HG03520 (cell line): ENCODE measurements around the gene ELK3.

Source experiments
- ATAC-seq: cut with Tn5 transposase; IDR thresholded peaks from one replicate; pipeline ENCODE4 v1.9.1; 2021; ENCODE audit warnings: mild to moderate bottlenecking, moderate library complexity; ENCODE audit not compliant: unreplicated experiment

Gene ELK3

DNA sequence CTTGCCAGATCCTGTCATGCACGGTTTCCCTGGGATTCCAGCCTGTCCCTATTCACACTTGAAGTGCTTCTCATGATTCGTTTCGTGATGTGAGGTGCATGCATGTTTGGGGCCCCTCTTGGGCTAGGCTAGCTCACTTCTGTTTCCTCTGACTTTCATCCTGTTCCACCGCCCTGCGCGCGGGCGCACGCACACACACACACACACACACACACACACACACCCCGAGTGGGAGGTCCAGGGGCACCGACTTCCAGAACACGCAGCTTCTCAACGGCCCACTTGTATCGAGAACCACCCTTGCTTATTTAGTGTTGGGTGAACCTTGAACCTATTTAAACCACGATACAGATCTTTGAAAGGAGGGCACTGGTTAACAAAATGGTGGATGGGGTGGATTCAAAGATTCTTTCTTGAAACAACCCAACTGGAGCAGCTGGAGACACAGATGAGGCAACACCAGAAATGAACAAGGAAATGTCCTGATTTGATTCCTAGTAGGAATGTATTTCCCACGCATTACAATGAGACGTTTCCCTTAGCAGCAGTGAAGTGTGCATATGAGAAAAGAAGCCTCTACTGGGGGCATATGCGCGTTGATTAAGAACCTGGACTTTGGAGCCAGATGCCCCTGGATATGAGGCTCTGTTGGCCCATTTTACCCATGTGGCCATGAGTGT is 16.3 kb downstream of the ELK3 start:
- ATAC-seq, result no peak

DNA sequence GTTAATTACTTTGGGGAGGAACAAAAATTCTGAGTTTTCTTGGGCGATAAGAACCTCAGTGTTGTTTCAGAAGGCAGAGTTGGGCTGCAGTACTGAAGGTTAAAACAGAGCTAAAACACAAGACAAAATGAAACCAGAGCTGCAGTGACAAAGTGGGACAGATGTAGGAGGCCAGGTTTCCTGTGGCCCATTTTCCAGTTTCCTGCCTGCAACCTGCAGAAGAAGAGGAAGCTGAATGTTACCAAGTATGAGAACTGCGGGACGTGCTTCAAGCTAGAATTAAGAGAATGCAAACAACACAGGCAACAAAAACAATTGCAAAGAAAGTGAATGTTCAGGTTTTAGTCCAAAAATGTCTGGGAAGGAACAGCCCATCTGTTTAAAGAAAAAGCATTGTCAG is 17.8 kb downstream of the ELK3 start:
- ATAC-seq, result no peak

DNA sequence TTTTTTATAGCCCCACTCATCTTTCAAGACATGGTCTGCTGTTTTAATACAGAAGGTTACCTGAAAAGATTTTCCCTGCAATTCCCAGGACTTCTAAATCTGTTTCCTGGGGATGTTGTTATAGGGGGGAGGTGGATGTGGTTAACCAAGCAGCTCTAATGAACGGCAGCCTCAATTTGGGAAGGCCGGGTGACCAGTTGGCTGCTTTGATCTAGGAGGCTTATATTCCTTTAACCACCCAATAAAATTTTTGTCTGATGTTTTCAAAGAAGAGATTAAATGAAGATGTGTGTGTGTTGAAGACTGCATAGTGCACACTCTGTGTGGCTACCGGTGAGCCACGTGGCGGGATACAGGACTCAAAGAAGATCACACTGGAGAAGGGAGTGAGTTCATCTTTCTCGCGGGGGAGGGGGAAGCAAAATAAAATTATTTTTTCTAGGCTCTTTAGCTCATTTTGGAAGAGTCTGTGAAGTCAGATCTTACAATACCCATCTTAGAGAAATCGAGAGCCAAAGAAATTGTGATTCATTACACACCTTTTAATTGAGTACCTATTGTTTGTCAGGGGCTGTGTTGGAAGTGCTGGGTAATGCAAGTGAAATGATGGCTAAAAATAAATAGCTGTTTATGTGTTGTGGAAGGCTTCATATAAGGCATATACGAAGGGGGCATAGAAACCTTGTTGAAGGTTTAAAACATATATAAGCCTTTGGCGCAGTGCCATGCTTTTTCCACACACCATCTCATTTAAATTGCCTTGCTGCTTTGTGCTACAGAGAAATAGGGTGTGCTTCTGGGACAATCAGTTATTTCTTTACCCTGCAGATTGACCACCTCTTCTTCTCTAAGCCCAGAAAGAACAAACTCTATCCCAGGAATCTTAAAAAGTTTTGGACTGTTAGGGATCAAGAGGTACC is 18.5 kb downstream of the ELK3 start:
- no peak for ATAC-seq

DNA sequence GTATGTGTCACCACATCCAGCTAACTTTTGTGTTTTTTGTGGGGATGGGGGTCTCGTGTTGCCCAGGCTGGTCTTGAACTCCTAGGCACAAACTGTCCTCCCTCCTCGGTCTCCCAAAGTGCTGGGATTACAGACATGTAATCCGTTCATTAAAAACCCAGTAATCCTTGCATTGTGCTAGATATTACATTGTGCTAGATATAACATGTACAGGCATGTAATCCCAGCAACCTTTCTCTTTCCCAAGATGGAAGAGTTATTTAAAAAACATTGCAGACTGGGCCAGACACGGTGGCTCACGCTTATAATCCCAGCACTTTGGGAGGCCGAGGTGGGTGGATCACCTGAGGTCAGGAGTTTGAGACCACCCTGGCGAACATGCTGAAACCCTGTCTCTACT is 19.7 kb downstream of the ELK3 start:
- ATAC-seq, result no peak

DNA sequence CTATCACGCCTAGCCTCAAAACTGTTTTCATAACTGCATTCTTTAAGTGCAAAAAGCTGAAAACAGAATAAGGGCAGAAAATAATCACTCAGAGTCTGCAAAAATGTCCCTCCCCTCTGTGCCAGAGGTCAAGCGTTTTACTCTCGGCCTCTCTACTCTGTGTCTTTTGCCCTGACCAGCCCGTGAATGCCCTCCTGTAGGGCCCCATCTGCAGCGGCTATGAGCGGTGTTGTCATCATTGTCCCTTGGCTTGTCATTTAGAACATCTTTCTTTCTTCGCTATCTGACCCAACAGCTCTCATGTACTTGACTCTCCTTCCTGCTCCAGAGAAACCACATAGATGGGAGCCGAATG is 21.7 kb downstream of the ELK3 start:
- no peak for ATAC-seq

DNA sequence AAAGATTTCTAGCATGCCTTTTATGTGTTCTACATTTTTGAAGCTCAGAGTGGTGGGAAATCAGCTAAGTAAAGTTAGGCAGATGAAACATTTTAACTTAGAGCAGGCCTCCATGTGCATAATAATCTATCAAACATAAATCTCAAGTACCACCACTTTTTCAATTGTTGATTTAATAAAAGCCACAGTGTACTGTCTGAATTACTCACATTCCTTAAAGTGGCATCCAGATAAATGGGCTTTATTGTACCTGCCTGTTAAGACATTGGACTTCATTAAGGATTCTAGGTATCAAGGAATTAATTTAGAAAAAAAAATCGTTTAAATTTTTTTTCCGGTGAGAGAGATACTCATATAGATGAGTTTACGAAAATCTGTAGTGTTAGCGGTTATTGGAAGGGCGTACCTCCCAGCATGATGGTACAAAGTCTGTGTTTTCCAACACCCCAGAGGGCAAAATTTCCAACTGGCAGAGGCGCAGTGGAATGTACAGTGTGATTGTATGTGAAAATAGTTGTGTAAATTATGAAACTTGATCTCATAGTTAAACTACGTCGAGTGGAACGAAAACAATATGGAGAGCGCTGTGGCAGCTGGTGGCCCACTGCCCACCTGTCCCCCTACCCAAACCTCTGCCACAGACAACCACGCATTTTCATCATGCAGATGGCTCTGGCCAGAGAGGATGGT is 25.0 kb downstream of the ELK3 start:
- ATAC-seq, result no peak

DNA sequence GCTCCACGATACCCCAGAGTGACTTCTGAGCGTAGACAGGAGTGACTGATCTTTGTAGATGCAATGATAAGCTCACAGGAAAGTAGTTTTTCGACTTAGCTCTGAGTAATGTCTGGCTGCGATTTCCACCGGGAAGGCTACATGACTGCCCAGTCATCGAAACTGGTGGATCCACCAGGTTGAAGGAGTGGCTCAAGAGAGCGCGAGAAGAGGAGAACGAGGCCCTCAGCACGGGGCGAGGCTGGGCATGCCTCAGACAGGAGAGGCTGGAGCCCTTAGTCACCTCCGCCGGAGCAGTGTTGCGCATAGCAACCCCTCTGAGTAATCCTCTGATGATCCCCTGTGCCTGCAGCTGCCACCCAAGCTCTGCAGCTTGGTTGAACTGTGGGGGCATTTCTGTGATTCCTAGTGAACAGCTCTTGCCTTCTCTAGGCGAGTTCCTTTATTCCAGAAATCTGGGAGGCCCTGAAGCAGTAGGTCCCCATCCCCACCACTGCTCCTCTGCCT is 25.6 kb downstream of the ELK3 start:
- no peak for ATAC-seq

DNA sequence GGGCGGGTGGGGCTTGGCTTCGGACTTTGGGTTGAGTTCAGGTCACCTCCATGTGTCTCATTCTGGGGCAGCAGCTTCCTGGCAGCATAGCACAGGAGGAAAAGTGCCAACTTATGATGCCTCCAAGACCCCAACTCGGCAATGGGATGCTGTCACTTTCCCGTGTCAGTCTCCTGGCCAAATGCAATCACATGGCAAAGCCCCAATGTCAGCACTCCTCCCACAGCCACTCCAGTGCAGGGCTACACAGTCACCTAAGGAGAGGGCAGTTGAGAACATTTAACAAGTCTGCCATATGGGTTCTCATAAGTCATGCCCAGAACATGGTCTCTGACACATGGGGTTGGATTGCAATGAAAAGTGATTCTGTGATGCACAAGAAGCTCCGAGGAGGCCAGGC is 26.7 kb downstream of the ELK3 start:
- ATAC-seq, result no peak

DNA sequence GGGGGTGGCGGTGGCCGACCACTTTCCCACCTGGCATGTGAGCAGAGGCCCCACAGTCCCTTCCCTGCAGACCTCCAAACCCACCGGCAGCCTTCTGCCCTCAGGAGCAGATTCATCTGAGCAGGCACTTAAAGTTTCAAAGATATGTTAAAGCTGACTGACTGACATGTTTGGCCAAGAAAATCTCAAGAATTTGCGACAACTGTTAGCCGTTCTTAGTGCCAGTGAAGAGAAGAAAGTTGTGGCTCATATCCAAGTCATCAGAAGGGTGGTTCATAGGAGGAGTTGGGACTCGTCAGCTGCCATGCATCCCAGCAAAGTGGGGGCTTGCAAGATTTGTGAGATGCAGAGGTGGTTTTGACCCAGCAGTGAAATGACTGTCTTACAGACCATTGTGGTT is 27.2 kb downstream of the ELK3 start:
- no peak for ATAC-seq

DNA sequence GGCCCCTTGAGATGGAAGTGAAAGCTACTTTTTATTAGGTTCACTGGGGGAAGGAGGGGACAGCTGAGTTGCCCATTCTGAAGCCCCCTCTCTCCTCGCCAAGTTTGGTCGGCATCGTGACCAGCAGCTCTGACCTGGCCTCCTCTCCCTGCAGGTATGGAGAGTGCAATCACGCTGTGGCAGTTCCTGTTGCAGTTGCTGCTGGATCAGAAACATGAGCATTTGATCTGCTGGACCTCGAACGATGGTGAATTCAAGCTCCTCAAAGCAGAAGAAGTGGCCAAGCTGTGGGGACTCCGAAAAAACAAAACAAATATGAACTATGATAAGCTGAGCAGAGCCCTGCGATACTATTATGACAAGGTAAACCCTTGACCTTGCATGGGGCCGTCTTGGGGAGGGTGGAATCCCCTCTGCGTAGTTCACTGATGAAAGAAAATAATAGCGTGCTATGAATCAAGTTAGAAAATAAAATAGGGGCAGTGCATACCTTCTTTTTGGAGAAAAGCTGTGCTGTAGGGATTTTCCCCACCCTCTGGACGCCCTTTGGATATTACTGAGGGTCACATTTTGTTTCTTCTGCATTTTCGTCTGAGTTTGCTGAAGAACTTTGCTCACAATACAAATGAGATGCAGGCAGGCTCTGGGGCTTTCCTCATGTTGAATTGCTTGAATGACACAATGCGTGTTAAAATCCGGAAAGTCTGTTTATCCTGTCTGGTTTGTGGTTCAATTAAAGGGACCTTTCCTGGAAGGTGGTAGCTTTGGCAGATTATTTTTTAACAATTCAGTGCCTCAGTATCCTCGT is 29.4 kb downstream of the ELK3 start:
- no peak for ATAC-seq

DNA sequence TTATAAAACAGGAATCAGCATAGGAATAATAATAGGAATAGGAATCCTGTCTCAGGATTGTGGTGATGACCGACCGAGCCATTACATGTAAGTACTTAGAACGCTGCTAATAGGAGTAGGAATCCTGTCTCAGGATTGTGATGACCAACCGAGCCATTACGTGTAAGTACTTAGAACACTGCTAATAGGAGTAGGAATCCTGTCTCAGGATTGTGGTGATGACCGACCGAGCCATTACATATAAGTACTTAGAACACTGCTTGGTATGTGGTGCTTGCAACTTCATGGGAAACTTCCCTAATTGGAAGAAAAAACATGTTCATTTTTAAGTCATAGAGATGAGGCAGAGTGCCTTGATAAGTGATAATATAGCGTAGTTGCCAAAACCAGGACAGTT is 30.0 kb downstream of the ELK3 start:
- ATAC-seq, result no peak

DNA sequence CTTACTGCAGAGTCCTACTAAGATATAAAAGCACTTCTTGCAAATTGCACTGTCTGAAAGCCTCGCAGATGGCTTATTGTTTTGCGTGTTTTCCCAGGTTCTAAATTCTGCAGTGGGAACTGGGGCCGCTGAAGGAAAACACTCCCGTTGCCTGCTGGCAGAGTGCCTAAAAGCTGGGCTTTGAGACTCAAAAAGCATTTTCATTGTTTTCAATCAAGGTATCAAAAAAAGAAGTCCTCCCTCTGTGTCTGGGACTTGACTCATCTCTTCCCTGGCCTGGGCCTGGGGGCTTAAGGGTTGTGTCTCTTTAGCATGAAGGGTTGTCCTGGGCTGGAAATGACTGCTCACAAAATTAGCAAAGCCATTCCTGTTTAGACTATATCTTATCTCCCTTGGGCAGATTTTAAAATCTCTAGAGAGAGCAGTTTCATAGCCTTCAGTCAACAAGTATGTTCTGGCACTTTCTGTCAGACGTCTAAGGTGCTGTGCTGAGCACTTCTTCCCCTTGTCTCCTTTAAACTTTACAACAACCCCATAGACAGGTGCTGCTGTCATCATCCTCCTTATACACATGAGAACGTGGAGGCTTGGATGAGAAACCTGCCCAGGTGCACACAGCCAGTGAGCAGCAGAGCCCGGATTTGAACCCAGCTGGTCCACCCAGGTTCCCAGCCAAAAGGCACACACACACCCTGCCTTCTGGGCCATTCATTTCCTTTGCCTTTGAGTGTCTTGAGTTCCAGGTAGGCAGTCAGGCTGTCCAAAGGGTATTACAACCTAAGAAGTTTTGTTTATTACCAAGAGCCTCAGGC is 31.1 kb downstream of the ELK3 start:
- no peak for ATAC-seq

DNA sequence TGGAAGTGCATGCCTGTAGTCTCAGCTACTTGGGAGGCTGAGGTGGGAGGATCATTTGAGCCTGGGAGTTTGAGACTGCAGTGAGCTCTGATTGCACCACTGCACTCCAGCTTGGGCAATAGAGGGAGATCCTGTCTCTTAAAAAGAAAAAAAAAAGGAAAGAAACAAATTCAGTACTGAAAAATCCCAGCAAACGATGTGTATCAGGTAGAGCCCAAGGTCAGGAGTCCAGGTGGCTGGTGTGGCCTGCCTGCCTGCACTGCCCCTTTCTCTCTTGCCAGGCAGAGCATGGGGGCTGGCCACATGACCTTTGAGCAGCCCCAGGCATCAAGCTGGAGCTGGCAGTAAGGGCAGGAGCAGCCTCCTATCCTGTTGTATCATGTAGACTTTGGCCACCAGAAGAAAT is 31.8 kb downstream of the ELK3 start:
- no peak for ATAC-seq

DNA sequence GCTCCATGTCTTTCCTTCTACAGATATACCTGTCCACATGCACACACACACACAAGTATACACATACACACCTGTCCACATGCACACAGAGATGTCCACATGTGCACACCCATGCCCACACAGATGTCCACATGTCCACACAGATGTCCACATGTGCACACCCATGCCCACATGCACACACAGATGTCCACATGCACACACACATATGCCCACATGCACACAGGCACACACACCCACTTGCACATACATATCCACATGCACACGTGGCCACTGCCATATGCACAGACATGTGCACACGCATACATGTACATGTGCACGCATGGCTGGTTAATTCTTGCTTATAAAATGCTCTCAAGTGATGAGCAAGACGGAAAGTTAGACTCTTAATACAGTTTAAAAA is 32.2 kb downstream of the ELK3 start:
- ATAC-seq, result no peak

DNA sequence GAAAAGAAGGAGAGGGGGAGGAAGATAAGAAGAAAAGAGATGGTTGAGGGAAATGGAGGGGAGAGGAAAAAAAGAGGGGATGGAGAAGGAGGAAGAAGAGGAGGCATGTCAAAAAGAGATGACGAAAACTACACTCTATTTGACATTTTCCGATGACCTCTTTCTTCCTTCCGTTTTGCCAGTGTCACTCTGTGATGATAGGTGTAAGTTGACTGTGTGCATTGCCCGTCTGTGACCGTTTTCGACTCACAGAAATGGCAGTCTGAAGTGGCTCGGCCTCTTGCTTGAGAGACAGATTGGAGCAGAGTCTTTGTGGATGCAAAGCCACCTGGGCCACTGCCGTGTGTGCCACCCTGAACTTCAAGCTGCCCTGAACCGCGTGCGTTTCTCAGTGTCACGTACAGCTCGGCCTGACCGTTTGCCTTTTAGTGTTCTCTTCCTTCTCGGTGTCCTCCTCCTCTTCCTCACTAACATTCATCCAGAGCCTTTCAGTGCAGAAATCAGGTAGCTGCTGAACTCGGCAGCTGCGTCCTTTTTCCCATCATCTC is 32.7 kb downstream of the ELK3 start:
- no peak for ATAC-seq

DNA sequence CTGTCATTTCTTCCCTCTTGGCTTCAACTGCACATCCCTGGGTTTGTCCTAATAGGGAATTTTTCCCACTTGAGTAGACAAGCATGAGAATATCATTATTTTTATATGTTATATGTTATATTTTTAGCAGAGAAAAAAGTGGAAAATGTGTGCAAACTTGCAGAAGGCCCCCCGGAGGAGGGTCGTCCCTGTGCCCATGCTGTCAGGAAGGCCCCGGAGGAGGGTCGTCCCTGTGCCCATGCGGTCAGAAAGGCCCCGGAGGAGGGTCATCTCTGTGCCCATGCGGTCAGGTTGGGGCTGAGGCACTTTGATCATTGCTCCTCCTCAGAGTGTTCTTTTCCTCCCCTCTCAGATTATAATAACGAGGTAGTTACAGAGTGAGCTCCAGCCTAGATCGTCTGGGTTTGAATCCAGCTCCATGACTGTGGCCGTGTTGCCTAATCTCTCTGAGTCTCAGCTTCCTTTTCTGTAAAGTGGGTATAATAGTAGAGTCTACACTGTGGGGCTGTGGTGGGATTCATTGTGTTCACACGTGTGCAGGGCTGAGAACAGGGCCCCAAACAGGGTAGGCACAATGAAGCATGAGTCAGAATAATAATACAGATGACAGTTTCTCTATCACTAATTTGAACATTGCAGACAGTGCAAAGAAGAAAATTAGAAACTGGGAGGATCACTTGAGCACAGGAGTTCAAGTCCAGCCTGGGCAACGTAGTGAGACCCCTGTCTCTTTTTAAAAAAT is 33.4 kb downstream of the ELK3 start:
- ATAC-seq, result no peak

DNA sequence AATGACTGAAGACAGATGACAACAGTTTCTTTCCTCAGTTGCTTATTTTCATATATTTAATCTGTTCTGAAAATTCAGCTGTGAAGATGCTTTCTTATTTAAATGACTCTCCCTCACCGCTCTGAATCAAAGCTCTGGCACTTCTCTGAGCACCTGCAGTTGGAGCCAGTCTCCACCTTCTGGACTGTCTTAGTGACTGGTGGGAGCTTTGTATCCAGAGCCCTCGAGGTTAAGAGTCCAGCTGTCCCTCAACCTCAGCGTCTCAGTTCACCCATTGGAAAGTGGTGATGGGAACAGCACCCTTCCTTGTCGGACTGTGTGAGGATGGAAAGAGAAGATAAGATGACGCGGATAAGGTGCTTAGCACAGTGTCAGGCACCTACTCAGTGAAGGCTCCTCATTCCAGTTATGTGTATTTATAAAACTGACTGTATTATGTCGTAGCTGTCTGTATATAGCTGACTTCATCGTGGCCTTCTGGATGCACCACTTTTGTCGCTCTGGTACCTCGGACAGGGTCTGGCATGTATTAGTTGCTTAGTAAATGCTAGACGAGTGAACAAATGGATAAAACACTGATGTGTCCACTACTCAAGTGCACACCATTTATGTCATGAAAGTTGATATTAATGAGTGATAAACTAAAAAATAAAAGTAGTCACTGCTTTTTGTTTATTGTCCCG is 34.5 kb downstream of the ELK3 start:
- ATAC-seq, result no peak

DNA sequence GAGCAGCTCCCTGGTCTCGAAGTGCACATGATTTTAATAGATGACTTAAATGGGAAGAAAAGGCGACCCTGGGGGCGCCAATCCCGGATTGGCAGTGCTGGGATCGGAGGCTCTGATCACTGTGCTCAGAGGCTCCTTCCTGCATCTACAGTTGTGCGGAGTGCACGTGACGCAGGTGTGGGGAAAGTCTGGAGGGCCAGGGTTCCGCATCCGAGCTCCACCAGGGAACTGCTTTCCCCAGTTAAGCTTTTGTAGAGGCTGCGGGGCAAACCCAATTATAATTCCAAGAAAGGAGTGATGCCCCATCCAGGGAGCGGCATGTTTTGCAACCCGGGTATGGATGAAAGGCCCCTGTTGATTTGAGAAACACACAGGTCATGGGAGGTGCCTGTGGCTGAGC is 36.5 kb downstream of the ELK3 start:
- ATAC-seq, result no peak

DNA sequence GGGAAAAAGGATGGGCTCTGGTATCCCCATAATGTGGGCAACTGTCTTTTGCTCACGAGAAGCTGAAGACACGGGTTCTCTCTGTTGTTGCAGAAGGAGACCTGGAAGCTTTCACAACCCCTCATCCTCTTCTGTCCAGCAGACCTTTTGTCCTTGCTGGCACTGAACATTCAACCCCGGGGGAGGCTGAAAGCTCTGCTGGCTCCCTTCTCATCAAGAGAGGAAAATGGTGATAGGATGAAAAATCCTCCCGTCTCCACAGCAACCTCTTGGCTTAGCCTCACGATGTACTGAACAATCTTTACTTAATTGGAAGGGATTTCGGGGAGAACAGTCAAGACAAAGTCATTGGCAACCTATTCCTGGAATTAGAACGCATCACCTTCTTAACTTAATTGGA is 39.0 kb downstream of the ELK3 start:
- no peak for ATAC-seq
